ENCODE results near the gene ARID4A. TPM values are rescaled to one million over a fixed set of nuclear protein-coding genes. Genes with fewer than 3 reads are reported as not detected.
A peak's percentile ranks its signal among the peaks of the same experiment; 100 is the strongest.

The ARID4A gene
- total and polyA plus RNA-seq, 2 donors (not counting 3 experiments of a cell fraction or from before 2014, with no cell fraction given) = 3.7 to 20.0 TPM

DNA sequence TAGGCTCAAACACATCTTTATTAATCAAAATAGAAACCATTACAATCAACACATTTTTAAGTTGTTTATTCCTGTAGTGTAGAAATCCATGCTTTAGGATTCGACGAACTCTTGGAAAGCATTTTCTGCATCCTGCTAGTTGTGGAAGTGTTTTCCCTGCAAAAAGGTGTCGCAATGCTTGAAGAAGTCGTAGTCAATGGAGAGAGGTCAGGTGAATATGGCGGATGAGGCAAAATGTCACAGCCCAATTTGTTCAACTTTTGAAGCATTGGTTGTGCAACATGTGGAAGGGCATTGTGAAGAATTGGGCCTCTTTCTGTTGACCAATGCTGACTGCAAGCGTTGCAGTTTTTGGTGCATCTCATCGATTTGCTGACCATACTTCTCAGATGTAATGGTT, 4.2 kb upstream of the ARID4A start:
- Histone ChIP-seq H3K9me1 (replicated peaks; ENCODE audit: control insufficient read depth, extremely low read depth, insufficient read depth, low read length) (no peaks in the 10 kb centered on the region), H3K9me3 (replicated peaks; ENCODE audit: control insufficient read depth, insufficient read depth, low read length) (no peaks in the 10 kb centered on the region), H3K27ac (ENCODE audit: insufficient read depth, low read depth, low read length) (no peak overlapping the region), H3K79me2 (ENCODE audit: control insufficient read depth, insufficient read depth, low read length) (peaks cover 81% of the 10 kb centered on the region), H2AFZ (ENCODE audit: low read depth, low read length) (no peak overlapping the region), H3K36me3 (ENCODE audit: control insufficient read depth in 2 of 2, extremely low read depth in 1 of 2, insufficient read depth in 2 of 2, low read length in 2 of 2) (peaks cover 20 to 24% of the 10 kb centered on the region in 2 experiments), H3K4me3 (replicated peaks in 1 of 3; ENCODE audit: insufficient read depth in 1 of 3, low read depth in 1 of 3, low read length in 3 of 3) (no peak overlapping the region), H3K4me2 (ENCODE audit: insufficient read depth, low read length) (no peak overlapping the region), H3K27me3 (ENCODE audit: control insufficient read depth in 2 of 2, insufficient read depth in 2 of 2, low read length in 2 of 2) (no peaks in the 10 kb centered on the region), H3K4me1 (ENCODE audit: control insufficient read depth, extremely low read depth, insufficient read depth, low read length) (peaks cover 6% of the 10 kb centered on the region), H4K20me1 (replicated peaks; ENCODE audit: control insufficient read depth, extremely low read depth, insufficient read depth, low read length) (no peaks in the 10 kb centered on the region), H3K9ac (replicated peaks; ENCODE audit: extremely low read depth, insufficient read depth, low read length) (no peak overlapping the region)
- BruUV-seq (replicated peaks) = no TSS peak
- TF ChIP-seq, protein P1, sequence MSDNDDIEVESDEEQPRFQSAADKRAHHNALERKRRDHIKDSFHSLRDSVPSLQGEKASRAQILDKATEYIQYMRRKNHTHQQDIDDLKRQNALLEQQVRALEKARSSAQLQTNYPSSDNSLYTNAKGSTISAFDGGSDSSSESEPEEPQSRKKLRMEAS (IDR thresholded peaks at IDR 0.05; ENCODE audit: insufficient read depth, insufficient read length) = no peak
- TF ChIP-seq POLR2A (IDR thresholded peaks at IDR 0.05; ENCODE audit: low read depth, low read length) (no peak), FOS (IDR thresholded peaks at IDR 0.05; ENCODE audit: borderline replicate concordance, insufficient read depth, low read length) (no peak), GATA2 (IDR thresholded peaks at IDR 0.05; ENCODE audit: insufficient read depth, insufficient read length, low read depth, low read length) (no peak), CTCF (IDR thresholded peaks at IDR 0.05; ENCODE audit: extremely low read depth in 1 of 2, insufficient read depth in 1 of 2, low read depth in 1 of 2, low read length in 2 of 2) (no peak)
- intact Hi-C loops (cut with micrococcal nuclease) (no loop called here), dilution Hi-C loops (cut with MboI; ENCODE audit: extremely low pct_ligation_motif_present, low sequenced_read_pairs) (no loop called here)
- FAIRE-seq (no peak), DNase-seq (ENCODE audit: low read depth, low spot score) (no peak)
- CTCF ChIA-PET = no interaction called here
- POLR2A ChIA-PET = no interaction called here

GRCh38 chr14:58296726-58297125, 1.6 kb upstream of the ARID4A start:
- H3K9me1 ChIP-seq (replicated peaks; ENCODE audit: control insufficient read depth, extremely low read depth, insufficient read depth, low read length) = no peaks in the 10 kb centered on the region
- FAIRE-seq = no peak
- TF ChIP-seq FOS (IDR thresholded peaks at IDR 0.05; ENCODE audit: borderline replicate concordance, insufficient read depth, low read length) (peak; percentile 2), MYC (IDR thresholded peaks at IDR 0.05; ENCODE audit: low read depth, low read length) (no peak), POLR2AphosphoS5 (IDR thresholded peaks at IDR 0.05; ENCODE audit: insufficient read depth, low read depth, low read length) (no peak)
- TF ChIP-seq, protein P1 (IDR thresholded peaks at IDR 0.05; ENCODE audit: insufficient read depth, insufficient read length) = no peak
- ChIA-PET POLR2A (no interaction called here), CTCF (interaction anchor here (2.2 kb wide), 1 partner anchor 9 kb away, joined by 12 read pairs; no protein-coding TSS in a partner anchor)
- H3K27ac ChIP-seq (ENCODE audit: insufficient read depth, low read depth, low read length) = no peak overlapping the region
- intact Hi-C loops (cut with micrococcal nuclease) = no loop called here
- no peaks in the 10 kb centered on the region for H3K27me3 ChIP-seq (ENCODE audit: control insufficient read depth in 2 of 2, insufficient read depth in 2 of 2, low read length in 2 of 2)
- H3K9ac ChIP-seq (replicated peaks; ENCODE audit: extremely low read depth, insufficient read depth, low read length) = peak overlapping the region; percentile 91
- peaks cover 9 to 13% of the 10 kb centered on the region in 2 experiments for H3K36me3 ChIP-seq (ENCODE audit: control insufficient read depth in 2 of 2, extremely low read depth in 1 of 2, insufficient read depth in 2 of 2, low read length in 2 of 2)
- H2AFZ ChIP-seq (ENCODE audit: low read depth, low read length) = no peak overlapping the region
- H3K4me1 ChIP-seq (ENCODE audit: control insufficient read depth, extremely low read depth, insufficient read depth, low read length) = peaks cover 14% of the 10 kb centered on the region
- no TSS peak for BruUV-seq (replicated peaks)
- H3K4me2 ChIP-seq (ENCODE audit: insufficient read depth, low read length) = peak overlapping the region; percentile 95
- H4K20me1 ChIP-seq (replicated peaks; ENCODE audit: control insufficient read depth, extremely low read depth, insufficient read depth, low read length) = no peaks in the 10 kb centered on the region
- peak overlapping the region; percentile 70 to 97 (median 91) for H3K4me3 ChIP-seq (replicated peaks in 1 of 3; ENCODE audit: insufficient read depth in 1 of 3, low read depth in 1 of 3, low read length in 3 of 3)
- no peaks in the 10 kb centered on the region for H3K9me3 ChIP-seq (replicated peaks; ENCODE audit: control insufficient read depth, insufficient read depth, low read length)
- DNase-seq (ENCODE audit: low read depth, low spot score) = peak; percentile 33
- dilution Hi-C loops (cut with MboI; ENCODE audit: extremely low pct_ligation_motif_present, low sequenced_read_pairs) = no loop called here
- H3K79me2 ChIP-seq (ENCODE audit: control insufficient read depth, insufficient read depth, low read length) = peaks cover 62% of the 10 kb centered on the region

Measured in endothelial cell of umbilical vein (primary cell).